Embryonic facial prominence (tissue), 1 donor: ENCODE measurements around the gene RAB27B.

Experiments
- DNase-seq: peaks from one replicate; pipeline ENCODE4 v3.0.0-alpha.2; 2016; ENCODE audit errors: extremely low spot score

RAB27B gene

DNA sequence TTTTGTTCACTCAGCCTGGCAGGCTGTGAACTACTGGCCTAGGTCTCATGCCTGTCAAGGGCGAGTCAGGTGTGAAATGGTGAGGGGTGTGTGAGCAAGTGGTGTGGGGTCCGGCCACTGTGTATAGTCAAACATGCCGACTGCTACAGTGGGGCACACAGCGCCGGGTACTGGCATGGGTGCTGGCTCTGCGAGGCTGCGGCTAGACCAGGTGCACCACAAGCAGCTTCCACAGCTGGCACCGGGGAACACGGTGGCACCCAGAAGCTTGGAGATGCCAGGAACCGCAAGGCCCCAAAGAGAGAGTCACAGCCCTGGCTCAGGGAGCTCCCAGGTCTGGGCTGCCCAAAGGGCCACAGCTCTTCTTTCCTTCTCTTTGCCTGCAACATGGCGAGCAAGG, 81.3 kb downstream of the RAB27B start:
- DNase-seq = no peak

DNA sequence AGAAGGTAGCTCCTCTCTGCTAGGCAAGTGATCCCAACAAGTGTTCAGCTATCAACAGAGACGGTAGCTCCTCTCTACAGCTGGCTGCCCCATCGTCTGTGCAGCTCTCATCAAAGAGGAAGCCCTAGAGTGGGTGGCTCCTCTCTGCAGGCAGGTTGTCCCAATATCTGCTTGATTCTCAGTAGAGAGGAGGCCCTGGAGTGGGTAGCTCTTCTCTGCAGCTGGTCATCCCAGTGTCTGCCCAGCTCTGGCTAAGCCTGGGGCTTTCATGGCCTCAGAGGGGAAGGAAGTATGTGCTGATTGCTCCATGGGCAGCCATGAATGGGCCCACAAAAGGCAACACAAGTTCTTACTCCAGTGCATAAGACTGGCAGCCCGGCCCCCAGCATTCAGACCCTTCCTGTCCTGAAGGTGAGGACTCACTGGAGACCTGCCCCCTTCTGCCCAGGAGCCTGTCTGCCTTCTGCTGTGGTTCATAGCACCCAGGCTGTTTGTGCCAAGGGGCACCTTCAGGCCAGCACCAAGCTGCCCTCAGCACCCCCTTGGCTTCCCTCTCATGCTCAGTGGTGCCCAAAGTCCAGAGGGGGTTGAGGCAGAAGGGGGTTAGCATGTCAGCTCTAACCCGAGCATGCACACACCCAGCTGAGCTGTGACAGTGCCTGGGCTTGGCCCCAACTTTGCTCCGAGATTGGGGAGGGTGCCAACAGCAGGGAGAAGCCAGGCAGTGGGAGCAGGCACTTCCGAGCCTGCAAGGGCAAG, 82.1 kb downstream of the RAB27B start:
- DNase-seq = no peak

DNA sequence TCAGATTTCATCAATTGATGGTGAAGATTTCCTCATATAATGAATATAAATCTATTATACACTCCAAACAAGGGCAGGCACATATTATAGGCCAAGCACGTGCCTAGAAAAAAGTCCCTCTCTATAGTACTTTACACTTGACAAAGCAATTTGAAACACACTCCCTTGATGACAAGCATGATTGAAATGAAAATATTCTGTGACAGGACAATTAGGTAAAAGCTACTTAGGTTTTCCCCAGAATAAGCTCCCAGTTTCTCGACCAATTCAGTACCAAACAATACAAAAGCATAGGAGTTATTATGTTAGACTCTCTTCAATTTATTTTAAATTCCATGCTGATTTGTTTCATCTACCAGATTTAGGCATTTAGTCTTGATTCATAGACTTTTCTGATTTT, 83.3 kb downstream of the RAB27B start:
- no peak for DNase-seq

DNA sequence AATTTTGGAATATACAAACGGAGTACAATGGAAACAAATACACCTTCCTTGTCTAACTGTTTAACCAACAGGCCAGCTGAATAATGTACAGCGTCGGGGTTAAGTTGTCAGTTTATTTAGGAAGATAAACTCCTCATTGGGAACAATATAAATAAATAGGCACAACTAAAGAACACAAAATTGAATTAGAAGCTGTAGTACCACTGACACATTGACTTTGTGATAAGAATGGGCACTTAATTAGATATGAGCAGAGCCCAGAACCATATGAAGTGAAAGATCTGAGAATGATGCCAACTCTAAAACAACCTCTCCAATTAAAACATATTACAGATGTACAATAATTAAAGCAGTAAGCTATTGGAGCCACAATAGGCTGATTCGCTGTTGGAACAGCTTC, 86.5 kb downstream of the RAB27B start:
- DNase-seq = no peak

DNA sequence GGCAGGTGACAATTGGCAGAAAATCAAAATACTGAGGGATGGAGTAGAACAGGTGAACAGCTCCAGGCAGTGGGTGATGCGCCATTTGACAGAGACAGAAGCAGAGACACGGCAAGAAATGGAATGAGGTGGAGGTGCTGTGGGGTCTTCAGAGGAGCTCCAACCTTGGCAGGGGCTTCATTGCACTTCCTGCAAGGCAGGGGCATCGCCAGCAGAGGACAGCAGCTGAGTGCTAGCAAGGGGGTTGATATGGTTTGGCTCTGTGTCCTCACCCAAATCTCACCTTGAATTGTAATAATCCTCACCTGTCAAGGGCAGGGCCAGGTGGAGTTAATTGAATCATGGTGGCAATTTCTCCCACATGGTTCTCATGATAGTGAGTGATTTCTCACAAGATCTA, 88.2 kb downstream of the RAB27B start:
- no peak for DNase-seq

DNA sequence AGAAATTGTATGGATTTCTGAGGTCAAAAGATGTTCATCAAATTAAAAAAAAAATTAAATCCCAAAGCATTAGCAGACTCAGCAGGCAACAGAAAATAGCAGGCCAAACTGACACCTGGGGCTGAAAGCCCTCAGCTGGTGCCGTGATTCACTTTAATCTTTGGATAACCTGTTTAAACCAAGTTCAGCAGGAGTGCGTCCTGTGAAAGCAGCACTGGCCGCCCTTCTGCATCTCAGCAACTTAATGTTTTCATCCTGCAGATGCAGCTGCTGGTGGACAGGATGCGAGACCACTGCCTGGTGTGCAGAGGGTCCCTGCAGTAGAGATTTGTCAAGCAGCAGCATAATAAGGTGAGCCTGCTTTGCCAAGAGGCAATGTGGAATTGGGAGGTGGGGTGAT, 89.8 kb downstream of the RAB27B start:
- DNase-seq = no peak

DNA sequence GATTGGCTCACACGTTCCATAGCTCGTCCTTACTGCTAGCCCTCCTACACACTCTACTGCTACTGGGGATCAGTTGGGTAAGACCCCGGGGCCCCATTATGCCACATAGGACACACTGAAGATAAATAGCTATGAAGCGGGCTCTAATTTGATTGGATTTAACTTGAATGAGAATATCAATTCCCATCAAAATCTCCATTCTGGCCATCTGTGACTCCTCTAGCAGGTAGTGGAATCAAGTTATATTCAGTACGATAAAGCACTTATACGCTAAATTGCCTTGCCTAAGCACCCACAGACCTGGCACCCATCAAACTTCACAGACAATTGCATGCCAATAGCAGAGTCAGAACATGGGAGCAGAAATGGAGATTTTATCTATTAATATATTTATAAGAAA, 91.1 kb downstream of the RAB27B start:
- no peak for DNase-seq

DNA sequence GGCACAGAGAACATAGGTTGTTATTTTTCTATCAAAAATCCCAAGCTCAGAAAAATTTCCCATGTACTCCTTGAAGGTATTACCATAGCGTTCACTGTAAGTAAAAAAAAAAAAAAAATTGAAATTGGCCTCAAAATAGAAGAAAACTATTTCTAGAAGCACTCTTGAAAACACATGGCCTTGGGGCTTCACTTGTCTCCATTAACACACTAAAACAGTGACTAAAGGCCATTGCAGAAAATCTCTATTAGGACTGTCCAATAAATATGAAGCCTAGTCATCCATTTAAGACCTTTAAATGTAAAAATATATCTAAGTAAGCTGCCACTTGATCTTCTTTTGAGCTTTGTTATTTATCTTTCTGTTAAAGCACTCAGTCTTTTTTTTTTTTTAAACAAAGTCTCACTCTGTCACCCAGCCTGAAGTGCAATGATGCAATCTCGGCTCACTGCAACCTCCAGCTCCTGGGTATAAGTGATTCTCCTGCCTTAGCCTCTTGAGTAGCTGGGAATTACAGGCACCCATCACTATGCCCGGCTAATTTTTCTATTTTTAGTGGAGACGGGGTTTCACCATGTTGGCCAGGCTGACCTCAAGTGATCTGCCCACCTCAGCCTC, 95.2 kb downstream of the RAB27B start:
- no peak for DNase-seq

DNA sequence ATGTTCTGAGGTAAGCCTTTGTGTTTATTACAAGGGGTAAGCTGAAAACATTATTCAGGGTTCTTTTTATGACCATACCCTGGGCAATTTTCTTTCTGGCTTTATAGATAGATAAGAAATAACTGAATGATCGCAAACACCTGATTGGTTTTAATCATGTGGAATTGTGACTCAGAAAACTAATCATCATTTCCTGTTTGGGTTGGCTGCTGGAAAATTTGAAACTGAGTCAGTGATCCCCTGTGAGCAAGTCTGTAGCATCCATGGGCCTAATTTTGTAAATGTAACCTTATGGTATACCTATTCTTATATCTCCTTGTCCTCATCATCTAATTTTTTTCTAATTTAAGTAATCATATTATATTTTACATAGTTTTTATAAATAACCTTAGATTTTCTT, 96.7 kb downstream of the RAB27B start:
- no peak for DNase-seq

DNA sequence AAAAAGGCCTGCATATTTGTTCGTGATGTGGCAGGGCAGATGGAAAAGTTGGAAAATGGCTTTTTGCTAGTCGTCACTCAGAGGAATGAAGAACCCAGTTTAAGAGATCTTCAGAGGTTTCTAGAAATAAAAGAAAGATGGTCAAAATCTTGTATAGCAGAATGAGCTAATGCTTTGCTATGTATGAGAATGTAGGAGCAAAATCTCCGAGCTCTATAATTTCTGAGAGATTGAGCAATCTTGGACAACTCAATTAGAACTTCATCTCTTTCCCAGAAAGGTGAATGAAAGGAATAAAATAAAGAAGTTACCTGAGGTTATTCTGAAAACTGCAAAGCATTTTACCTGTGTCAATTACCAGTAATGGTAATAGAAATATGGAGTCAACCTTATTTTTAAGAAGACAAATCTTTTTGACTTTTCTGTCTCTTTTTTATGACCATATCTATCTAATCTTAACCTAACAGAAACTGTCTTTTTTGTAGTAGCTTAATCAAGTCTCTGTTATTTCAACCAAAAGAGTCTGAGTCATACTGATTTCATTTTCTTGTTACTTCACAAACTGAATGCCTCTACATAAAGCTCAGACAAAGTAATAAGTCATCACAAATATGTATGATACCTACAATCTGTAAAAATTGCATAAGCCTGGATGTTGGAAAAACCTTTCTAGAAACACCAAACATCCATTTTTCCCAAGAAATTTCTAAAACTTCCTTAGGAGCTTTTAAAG, 98.5 kb downstream of the RAB27B start:
- no peak for DNase-seq

DNA sequence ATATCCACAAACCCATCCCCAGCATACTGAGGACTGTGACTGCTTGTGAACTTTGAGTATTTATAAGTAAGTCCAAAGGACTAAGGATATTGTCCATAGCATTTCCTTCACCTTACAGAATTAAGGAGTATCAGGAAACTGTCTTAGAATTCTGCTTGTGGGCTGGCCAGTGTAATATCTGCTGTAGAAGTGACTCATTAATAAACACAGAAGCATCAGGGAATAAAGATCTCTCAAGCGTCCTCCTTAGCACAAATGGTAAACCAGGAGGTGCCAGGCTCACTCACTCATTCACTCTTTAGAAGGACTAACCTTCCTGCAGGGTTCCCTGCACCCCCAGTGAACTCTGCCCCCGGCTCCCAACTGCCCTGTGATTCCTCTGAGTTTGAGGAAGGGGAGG, 100.0 kb downstream of the RAB27B start:
- DNase-seq = no peak

DNA sequence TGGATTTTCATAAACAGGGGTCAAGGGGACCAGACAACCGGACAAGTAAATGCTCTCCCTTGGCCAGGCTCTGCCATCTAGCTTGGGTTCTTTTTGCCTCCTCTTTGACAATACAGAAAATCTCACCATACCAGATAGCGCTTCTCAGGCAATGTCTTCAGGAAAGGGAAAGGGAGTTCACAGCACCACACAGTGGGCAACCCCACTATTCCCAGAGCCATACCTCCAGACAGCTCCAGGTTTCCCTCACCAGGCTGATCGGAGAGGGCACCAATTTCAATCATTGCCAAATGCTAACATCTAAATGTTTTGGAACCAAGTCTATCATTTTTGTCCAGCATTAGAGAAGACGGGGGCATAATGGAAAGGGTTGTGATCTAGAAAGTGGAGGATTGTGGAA, 102.9 kb downstream of the RAB27B start:
- no peak for DNase-seq

DNA sequence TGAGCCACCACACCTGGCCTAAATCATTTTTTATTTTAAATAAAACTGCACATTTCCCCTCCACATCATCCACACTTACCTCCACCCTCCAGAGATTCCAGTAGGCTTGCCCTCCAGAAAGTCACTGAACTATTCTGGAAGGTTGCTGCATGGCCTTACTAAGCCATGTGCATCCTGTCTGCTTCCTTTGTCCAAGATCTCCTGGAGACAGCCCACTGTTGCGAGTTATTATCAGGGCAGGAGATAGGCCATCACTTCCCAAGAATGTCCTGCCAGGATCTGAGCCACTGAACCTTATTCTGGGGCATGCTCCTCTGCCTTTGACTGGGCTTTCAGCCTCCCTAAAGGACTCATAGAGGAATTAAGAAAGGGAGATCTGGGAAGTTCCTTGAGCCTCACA, 104.2 kb downstream of the RAB27B start:
- DNase-seq = no peak

DNA sequence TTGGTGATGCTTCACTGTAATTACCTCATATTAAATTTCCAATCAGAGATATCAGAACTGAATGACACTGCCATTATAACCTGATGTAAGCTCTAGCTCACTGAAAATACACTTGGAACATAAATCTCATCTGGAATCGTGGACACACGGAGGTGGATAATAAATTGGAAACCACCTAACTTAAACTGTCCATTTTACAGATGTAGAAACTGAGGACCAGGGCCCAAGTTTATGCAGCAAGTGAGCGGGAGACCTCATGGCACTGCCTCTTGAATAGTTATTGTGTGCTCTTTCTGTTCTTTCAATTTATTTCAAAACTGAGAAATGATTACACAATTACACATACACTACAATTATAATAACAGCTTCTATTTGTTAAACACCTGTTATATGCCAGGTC, 110.2 kb downstream of the RAB27B start:
- DNase-seq = no peak

DNA sequence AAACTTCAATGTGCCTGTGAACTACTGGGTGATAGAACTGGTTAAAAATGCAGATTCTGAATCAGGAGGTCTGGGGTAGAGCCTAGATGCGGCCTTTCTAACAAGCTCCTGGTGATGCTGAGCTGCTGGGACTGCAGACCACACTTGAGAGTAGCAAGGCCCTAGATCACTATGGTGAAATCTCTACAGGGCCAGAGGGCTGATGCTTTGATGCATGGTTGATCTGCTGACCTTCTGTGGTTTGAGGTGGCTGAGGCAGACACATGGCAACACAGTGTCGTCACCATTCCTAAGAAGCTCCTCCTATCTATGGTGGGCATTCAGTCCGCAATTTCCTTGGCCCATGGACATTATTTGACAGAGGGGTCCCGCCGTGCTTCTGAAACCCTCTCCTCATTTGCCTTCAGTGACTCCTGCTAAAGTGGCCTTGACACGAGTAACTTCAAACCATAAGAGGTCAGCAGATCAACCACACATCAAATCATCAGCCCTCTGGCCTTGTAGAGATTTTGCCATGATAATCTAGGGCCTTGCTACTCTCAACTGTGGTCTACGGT, 111.2 kb downstream of the RAB27B start:
- DNase-seq = no peak

DNA sequence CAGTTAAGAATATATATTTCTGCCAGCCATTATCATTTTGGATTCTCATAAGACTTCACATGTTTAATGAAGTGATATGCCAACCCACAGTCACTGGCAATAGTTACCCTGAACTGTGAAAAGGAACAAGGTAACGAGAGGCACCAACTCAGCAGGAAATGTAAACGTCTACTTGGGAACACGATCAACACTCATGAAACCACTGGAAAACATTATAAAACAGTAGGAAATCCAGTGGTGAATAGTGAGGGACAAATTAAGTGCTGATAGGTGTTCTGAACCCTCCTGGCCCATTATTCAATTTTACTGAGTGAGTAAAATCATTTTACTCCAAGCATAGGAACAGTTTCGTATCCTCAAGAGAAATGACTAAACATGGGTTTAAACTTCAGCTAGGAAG, 113.9 kb downstream of the RAB27B start:
- DNase-seq = no peak

DNA sequence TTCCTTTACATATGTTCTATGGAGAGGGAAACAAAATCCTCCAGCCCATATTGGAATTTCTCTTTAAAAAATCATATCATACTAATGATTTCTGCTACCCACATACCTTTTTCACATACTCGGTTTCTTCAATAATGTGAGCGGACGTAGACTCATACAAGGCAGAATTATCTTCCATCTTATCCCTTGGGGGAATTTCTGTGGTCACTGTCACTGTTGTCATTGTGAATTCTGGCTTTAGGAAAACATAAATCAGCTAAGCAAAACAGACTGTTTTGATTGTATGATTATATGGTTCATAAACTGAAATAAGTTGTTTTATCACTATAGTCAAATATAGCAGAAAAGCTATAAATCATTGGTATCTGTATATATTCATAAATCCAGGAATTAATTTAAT, 114.3 kb downstream of the RAB27B start:
- no peak for DNase-seq
